PC-3 (cell line): ENCODE measurements around the gene PCED1B. TPM values are rescaled to one million over a fixed set of nuclear protein-coding genes. Genes with fewer than 3 reads are reported as not detected.
A peak's percentile ranks its signal among the peaks of the same experiment; 100 is the strongest.

ENCODE experiments used
- ATAC-seq: fragments of 200-7000 bp; cut with Tn5 transposase; 2 replicates; pipeline ENCODE4 v1.9.1; 2020; ENCODE audit warnings: mild to moderate bottlenecking, moderate library complexity
- BruUV-seq: library from RNA; stranded (reverse); fragments of 400-500 nt; replicated peaks from 2 replicates; lab custom pipeline; 2021; lab: Mats Ljungman, UMichigan
- CTCF ChIA-PET: fragments of 300-600 bp; sonication (Branson Sonifier 250); formaldehyde crosslinking; loops from one replicate; lab custom pipeline; 2022; ENCODE audit warnings: antibody characterized with exemption; lab: Charles Lee
- POLR2A ChIA-PET: fragments of 300-600 bp; sonication (Branson Sonifier 250); formaldehyde crosslinking; loops from one replicate; lab custom pipeline; 2022; ENCODE audit warnings: antibody characterized with exemption; ENCODE audit not compliant: unreplicated experiment; lab: Charles Lee
- DNase-seq: peaks from one replicate; pipeline ENCODE4 v3.0.0-alpha.2; 2015
- H2AFZ ChIP-seq: fragments of 300-600 bp; sonication (generic); 2 replicates; pipeline ENCODE4 v1.6.0; 2016; ENCODE audit warnings: antibody characterized with exemption, low read length
- H3F3A ChIP-seq: fragments of 300-600 bp; sonication (generic); one replicate; pipeline ENCODE4 v1.6.0; 2017; ENCODE audit warnings: antibody characterized with exemption, low read length, control low read depth, mild to moderate bottlenecking; ENCODE audit not compliant: unreplicated experiment
- H3K27ac ChIP-seq: fragments of 300-600 bp; sonication (generic); 2 replicates; pipeline ENCODE4 v1.5.1; 2016; ENCODE audit warnings: mild to moderate bottlenecking, low read length
- H3K27me3 ChIP-seq: fragments of 300-600 bp; sonication (generic); 2 replicates; pipeline ENCODE4 v1.6.1; 2016; ENCODE audit warnings: low read length, mixed read lengths
- H3K36me3 ChIP-seq: fragments of 300-600 bp; sonication (generic); 2 replicates; pipeline ENCODE4 v1.6.1; 2016; ENCODE audit warnings: low read depth, mixed run types, low read length, mixed read lengths
- H3K4me1 ChIP-seq: fragments of 300-600 bp; sonication (generic); 2 replicates; pipeline ENCODE4 v1.5.1; 2016; ENCODE audit warnings: low read length; ENCODE audit not compliant: insufficient read depth
- H3K4me2 ChIP-seq: fragments of 300-600 bp; sonication (generic); 2 replicates; pipeline ENCODE4 v1.6.0; 2016; ENCODE audit warnings: low read length
- H3K4me3 ChIP-seq: fragments of 300-600 bp; sonication (generic); 2 replicates; pipeline ENCODE4 v1.5.1; 2016; ENCODE audit warnings: mild to moderate bottlenecking, low read length, mixed read lengths
- H3K79me2 ChIP-seq: fragments of 300-600 bp; sonication (generic); 2 replicates; pipeline ENCODE4 v1.6.1; 2017; ENCODE audit warnings: low read length, mixed read lengths
- H3K9ac ChIP-seq: fragments of 300-600 bp; sonication (generic); 2 replicates; pipeline ENCODE4 v1.6.0; 2016; ENCODE audit warnings: mild to moderate bottlenecking, low read length
- H3K9me2 ChIP-seq: fragments of 300-600 bp; sonication (generic); replicated peaks from 2 replicates; pipeline ENCODE4 v1.6.1; 2016; ENCODE audit warnings: mixed run types, low read length, mixed read lengths
- H3K9me3 ChIP-seq: fragments of 300-600 bp; sonication (generic); 2 replicates; pipeline ENCODE4 v1.6.1; 2016; ENCODE audit warnings: low read length, mixed read lengths
- H4K20me1 ChIP-seq: fragments of 300-600 bp; sonication (generic); 2 replicates; pipeline ENCODE4 v1.6.1; 2016; ENCODE audit warnings: low read length, mixed read lengths
- EZH2 ChIP-seq: fragments of 300-600 bp; sonication (generic); IDR thresholded peaks from one replicate; pipeline ENCODE4 v1.6.1; 2017; ENCODE audit warnings: antibody characterized with exemption, mild to moderate bottlenecking, low read length; ENCODE audit not compliant: unreplicated experiment
- EZH2phosphoT487 ChIP-seq: fragments of 300-600 bp; sonication (generic); IDR thresholded peaks from 2 replicates; pipeline ENCODE4 v1.6.1; 2018; ENCODE audit warnings: mild to moderate bottlenecking, antibody characterized with exemption, low read length, borderline replicate concordance
- intact Hi-C: fragments of 100-400 bp; cut with micrococcal nuclease; formaldehyde crosslinking; loops from 2 replicates; pipeline ENCODE4 v1.9.0; 2023
- total RNA-seq: library from RNA; depleted of rRNA; stranded (reverse); fragments of >200 nt; gene quantifications from 2 replicates; pipeline ENCODE4 v1.2.3, GENCODE V29; 2014
- TF ChIP-seq, protein P1 (sequence below): fragments of 300-600 bp; sonication (generic); conservative IDR thresholded peaks from 2 replicates; pipeline ENCODE4 v1.5.1; 2017; ENCODE audit warnings: antibody characterized with exemption, low read depth, mild to moderate bottlenecking, low read length

Gene PCED1B
- total RNA-seq, 1 experiment from 2014 or later, result 1.0 TPM

- no TSS peak for BruUV-seq
- ATAC-seq, result no peak
- no peaks in the 10 kb centered on the region for H3K36me3 ChIP-seq
- no peaks in the 10 kb centered on the region for H3K9me3 ChIP-seq
- no peak overlapping the region for H3K9ac ChIP-seq
- ChIA-PET POLR2A (no interaction called here), CTCF (interaction anchor here (0.7 kb wide), 1 partner anchor 152 kb away, joined by 7 read pairs; no protein-coding TSS in a partner anchor)
- peaks cover 22% of the 10 kb centered on the region; the same call in 1 of the 2 replicates for H3K4me1 ChIP-seq
- H3K4me3 ChIP-seq, result no peak overlapping the region
- no peaks in the 10 kb centered on the region for H3K9me2 ChIP-seq
- no peaks in the 10 kb centered on the region for H3F3A ChIP-seq
- DNase-seq, result no peak
- no peaks in the 10 kb centered on the region for H3K79me2 ChIP-seq
- no peak overlapping the region for H2AFZ ChIP-seq
- no peak for TF ChIP-seq EZH2
- TF ChIP-seq, protein P1, sequence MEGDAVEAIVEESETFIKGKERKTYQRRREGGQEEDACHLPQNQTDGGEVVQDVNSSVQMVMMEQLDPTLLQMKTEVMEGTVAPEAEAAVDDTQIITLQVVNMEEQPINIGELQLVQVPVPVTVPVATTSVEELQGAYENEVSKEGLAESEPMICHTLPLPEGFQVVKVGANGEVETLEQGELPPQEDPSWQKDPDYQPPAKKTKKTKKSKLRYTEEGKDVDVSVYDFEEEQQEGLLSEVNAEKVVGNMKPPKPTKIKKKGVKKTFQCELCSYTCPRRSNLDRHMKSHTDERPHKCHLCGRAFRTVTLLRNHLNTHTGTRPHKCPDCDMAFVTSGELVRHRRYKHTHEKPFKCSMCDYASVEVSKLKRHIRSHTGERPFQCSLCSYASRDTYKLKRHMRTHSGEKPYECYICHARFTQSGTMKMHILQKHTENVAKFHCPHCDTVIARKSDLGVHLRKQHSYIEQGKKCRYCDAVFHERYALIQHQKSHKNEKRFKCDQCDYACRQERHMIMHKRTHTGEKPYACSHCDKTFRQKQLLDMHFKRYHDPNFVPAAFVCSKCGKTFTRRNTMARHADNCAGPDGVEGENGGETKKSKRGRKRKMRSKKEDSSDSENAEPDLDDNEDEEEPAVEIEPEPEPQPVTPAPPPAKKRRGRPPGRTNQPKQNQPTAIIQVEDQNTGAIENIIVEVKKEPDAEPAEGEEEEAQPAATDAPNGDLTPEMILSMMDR, result no peak
- H3K27ac ChIP-seq, result no peak overlapping the region
- no peaks in the 10 kb centered on the region for H4K20me1 ChIP-seq
- intact Hi-C loops, result no loop called here
- H3K4me2 ChIP-seq, result no peak overlapping the region
- no peaks in the 10 kb centered on the region for H3K27me3 ChIP-seq
Observed at GRCh38 chr12:47184229-47184628, 104.8 kb downstream of the PCED1B start.

GRCh38 chr12:47184813-47185212 is 105.4 kb downstream of the PCED1B start:
- POLR2A ChIA-PET, result no interaction called here
- peak; percentile 68 for ATAC-seq
- peak; percentile 84 for DNase-seq
- H2AFZ ChIP-seq, result no peak overlapping the region
- no peaks in the 10 kb centered on the region for H3K9me2 ChIP-seq
- H3K9ac ChIP-seq, result no peak overlapping the region
- H3K27me3 ChIP-seq, result no peaks in the 10 kb centered on the region
- TF ChIP-seq, protein P1, result no peak
- TF ChIP-seq EZH2phosphoT487 (no peak), EZH2 (no peak)
- H3K79me2 ChIP-seq, result no peaks in the 10 kb centered on the region
- no peak overlapping the region for H3K4me3 ChIP-seq
- H3F3A ChIP-seq, result no peaks in the 10 kb centered on the region
- 0 out of 2 replicates have a peak overlapping the region, but pooled peaks have one; percentile 3 for H3K27ac ChIP-seq
- BruUV-seq, result no TSS peak
- H3K9me3 ChIP-seq, result no peaks in the 10 kb centered on the region
- no peak overlapping the region for H3K4me2 ChIP-seq
- CTCF ChIA-PET, result interaction anchor here (0.7 kb wide), 1 partner anchor 152 kb away, joined by 7 read pairs; no protein-coding TSS in a partner anchor
- intact Hi-C loops, result no loop called here
- H4K20me1 ChIP-seq, result no peaks in the 10 kb centered on the region
- H3K36me3 ChIP-seq, result no peaks in the 10 kb centered on the region
- H3K4me1 ChIP-seq, result peaks cover 22% of the 10 kb centered on the region; the same call in 1 of the 2 replicates

DNA sequence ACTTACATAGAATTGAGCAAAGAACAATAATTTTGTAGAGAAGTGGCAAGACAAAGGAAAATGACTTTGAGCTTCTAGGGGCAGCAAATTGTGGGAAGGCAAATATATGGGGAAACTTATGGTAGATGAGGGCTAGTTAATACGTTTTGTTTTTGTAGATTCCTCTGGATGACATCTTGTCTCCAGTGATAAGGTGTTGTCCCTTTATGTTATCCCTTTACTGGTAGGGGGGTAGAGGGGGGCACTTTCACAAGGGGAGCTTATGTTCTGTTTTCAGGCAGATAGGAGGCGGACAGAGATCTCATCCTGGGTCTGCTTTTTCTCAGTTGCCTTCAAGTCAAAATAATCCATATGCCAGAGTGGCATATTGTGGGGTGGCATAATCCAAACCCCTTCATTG is 106.8 kb downstream of the PCED1B start:
- H3K4me3 ChIP-seq, result no peak overlapping the region
- DNase-seq (no peak), ATAC-seq (no peak)
- TF ChIP-seq EZH2phosphoT487 (no peak), EZH2 (no peak)
- TF ChIP-seq, protein P1, result no peak
- no peaks in the 10 kb centered on the region for H3K79me2 ChIP-seq
- H3K9ac ChIP-seq, result no peak overlapping the region
- POLR2A ChIA-PET, result no interaction called here
- no peaks in the 10 kb centered on the region for H3K9me2 ChIP-seq
- BruUV-seq, result no TSS peak
- intact Hi-C loops, result no loop called here
- no peaks in the 10 kb centered on the region for H4K20me1 ChIP-seq
- no peaks in the 10 kb centered on the region for H3F3A ChIP-seq
- H3K27me3 ChIP-seq, result no peaks in the 10 kb centered on the region
- no peak overlapping the region for H2AFZ ChIP-seq
- H3K4me1 ChIP-seq, result peaks cover 31% of the 10 kb centered on the region
- no peak overlapping the region for H3K4me2 ChIP-seq
- CTCF ChIA-PET, result no interaction called here
- no peaks in the 10 kb centered on the region for H3K36me3 ChIP-seq
- no peaks in the 10 kb centered on the region for H3K9me3 ChIP-seq
- H3K27ac ChIP-seq, result no peak overlapping the region
